ENCODE measurements around the gene ELOVL1.

ELOVL1 gene

DNA sequence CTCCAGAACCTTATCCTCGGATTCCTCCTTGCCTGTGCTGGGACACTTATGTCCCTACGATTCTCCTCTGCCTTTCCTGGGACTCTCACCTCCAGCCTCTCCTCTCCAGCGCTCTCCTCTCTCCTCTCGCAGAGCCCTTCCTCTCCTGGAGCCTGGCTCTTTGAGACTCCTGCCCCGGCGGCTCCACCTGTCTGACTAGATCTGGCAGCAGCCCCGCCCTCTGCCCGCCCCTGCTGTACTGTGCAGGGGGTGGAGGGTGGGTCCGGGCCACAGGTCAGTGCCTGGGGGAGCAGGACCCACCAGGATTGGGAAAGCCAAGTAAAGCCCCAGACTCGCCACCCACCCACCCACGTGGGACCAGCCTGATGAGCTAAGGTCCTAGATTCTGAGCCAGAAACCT, 1.6 kb downstream of the ELOVL1 start:
- TF ChIP-seq CTCF (IDR thresholded peaks at IDR 0.05) = no peak

GRCh38 chr1:43365678-43366077, 2.1 kb downstream of the ELOVL1 start:
- TF ChIP-seq CTCF (IDR thresholded peaks at IDR 0.05) = no peak

- no peak for TF ChIP-seq CTCF (IDR thresholded peaks at IDR 0.05)
Observed at GRCh38 chr1:43363935-43364525, 3.8 kb downstream of the ELOVL1 start.

DNA sequence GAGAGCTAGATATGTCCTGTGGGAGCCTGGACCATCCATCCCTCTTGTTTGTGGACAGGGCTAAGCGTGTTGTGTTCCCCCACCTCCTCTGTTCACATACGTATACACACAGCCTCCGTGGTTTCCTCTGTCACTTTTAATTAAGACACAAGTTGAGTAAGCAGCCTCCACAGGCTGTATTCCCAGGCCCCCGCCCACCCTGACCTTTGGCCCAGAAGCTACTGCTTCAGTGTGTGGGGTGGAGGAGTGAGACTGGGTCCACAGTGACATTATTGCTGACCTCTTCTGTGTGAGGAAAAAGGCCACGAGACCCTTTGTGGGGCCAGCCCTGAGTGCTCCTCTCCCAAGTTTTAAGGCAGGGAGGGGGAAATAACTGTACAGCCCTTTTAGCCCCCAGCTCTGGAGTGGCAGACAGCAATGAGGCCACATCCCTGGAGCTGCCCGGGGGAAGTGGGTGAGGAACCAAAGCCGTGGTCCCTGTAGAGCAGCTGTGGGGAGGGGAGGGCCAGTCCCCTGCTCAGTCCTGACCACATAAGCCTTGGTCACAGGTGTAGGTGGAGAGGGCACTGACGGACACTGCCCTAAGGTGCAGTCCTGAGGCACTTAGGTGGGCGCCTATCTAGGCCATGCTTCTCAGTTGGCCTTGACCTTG, 4.4 kb downstream of the ELOVL1 start:
- no peak for TF ChIP-seq CTCF (IDR thresholded peaks at IDR 0.05)

GRCh38 chr1:43360616-43361015, 7.2 kb downstream of the ELOVL1 start:
- TF ChIP-seq CTCF (IDR thresholded peaks at IDR 0.05) = no peak

DNA sequence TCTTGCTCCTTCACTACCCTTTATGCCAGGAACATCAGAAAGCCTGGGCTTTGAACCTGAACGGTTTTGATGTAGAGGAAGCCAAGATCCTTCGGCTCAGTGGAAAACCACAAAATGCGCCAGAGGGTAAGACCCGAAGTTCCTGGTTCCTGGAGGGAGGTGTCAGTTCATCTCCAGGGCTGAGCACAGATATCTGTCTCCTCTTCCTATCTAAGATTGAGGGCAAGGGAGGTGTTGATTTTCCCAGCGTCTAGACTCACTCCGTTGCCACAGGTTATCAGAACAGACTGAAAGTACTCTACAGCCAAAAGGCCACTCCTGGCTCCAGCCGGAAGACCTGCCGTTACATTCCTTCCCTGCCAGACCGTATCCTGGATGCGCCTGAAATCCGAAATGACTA, 8.1 kb downstream of the ELOVL1 start:
- TF ChIP-seq CTCF (IDR thresholded peaks at IDR 0.05) = no peak

DNA sequence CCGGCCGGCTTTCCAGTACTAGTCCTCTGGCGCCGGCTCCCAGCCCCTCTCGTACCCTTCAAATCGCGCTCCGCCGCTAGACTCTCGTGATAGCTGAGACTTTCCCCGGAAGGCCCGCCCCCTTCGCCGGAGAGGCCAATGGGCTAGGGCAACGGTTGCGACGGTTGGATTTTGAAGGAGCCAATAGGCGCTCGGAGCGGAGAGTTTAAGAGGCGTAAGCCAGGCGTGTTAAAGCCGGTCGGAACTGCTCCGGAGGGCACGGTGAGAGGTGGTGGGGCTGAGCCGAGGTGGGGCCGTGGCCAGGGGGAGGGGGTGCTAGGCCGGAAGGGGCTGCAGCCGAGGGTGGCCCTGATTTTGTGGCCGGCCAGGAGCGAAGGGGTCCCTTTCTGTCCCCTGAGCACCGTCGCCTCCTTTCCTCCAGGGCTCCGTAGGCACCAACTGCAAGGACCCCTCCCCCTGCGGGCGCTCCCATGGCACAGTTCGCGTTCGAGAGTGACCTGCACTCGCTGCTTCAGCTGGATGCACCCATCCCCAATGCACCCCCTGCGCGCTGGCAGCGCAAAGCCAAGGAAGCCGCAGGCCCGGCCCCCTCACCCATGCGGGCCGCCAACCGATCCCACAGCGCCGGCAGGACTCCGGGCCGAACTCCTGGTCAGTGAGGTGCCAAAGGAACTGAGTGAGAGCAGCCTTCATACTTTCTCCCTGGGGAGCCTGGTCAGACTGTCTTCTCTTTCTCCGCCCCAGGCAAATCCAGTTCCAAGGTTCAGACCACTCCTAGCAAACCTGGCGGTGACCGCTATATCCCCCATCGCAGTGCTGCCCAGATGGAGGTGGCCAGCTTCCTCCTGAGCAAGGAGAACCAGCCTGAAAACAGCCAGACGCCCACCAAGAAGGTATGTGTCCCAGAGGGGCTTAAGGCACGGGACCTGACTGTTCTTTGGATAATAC, 8.8 kb downstream of the ELOVL1 start, which contains the start of gene CDC20:
CDC20 (plus strand) TSS at position 236 of the 948 bp plus-strand sequence; CDS start at position 471, 235 bp downstream.
- no peak for TF ChIP-seq CTCF (IDR thresholded peaks at IDR 0.05)
